Measurements from ENCODE around the gene SERINC5.

Gene SERINC5

GRCh38 chr5:80105698-80106439 is 150.0 kb downstream of the SERINC5 start:
- Histone ChIP-seq H3K27ac (replicated peaks) (no peak overlapping the region), H3K27me3 (ENCODE audit: insufficient read depth, poor library complexity, severe bottlenecking) (no peaks in the 10 kb centered on the region), H3K4me3 (replicated peaks; ENCODE audit: insufficient read depth, low read length) (no peak overlapping the region)
- TF ChIP-seq SPI1 (IDR thresholded peaks at IDR 0.05; ENCODE audit: borderline replicate concordance, low read depth) = no peak
- TF ChIP-seq POLR2AphosphoS5 (IDR thresholded peaks at IDR 0.05; ENCODE audit: low read depth) = no peak
- no peak for TF ChIP-seq GABPA (IDR thresholded peaks at IDR 0.05; ENCODE audit: low read depth)
- no peak for TF ChIP-seq CTCF (IDR thresholded peaks at IDR 0.05; ENCODE audit: insufficient read depth, low read length)
- TF ChIP-seq REST (IDR thresholded peaks at IDR 0.05; ENCODE audit: insufficient replicate concordance, low read depth) = no peak
- no peak for DNase-seq (ENCODE audit: low read depth in 1 of 2, low spot score in 1 of 2)

DNA sequence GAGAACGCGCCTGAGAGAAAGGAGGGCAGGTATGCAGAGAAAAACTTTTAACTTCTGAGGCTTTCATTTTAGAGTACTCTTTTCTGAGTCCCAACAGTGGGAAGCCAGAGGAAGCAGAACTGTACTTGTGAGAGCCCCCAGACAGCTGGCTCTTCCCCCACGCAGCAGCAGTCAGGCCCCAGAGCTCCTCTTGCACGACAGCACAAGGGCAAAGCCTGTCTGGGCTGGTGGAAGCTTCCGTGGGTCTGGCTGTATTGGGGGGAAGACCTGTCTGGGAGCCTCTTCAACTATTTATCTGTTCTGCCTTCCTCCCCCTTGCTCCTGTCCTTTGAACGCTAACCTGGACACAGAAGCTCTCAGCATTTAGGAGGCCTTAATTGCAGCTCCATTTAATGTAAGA is 152.5 kb downstream of the SERINC5 start:
- TF ChIP-seq SPI1 (IDR thresholded peaks at IDR 0.05; ENCODE audit: borderline replicate concordance, low read depth) = no peak
- no peak for TF ChIP-seq POLR2AphosphoS5 (IDR thresholded peaks at IDR 0.05; ENCODE audit: low read depth)
- no peak for TF ChIP-seq CTCF (IDR thresholded peaks at IDR 0.05; ENCODE audit: insufficient read depth, low read length)
- TF ChIP-seq GABPA (IDR thresholded peaks at IDR 0.05; ENCODE audit: low read depth) = no peak
- TF ChIP-seq REST (IDR thresholded peaks at IDR 0.05; ENCODE audit: insufficient replicate concordance, low read depth) = no peak
- H3K4me3 ChIP-seq (replicated peaks; ENCODE audit: insufficient read depth, low read length) = no peak overlapping the region
- peak in 1 of 2 experiments; percentile 28 for DNase-seq (ENCODE audit: low read depth in 1 of 2, low spot score in 1 of 2)

GRCh38 chr5:80101993-80102392 is 153.9 kb downstream of the SERINC5 start:
- no peaks in the 10 kb centered on the region for H3K27me3 ChIP-seq (ENCODE audit: insufficient read depth, poor library complexity, severe bottlenecking)
- no peak overlapping the region for H3K27ac ChIP-seq (replicated peaks)
- no peak overlapping the region for H3K4me3 ChIP-seq (replicated peaks; ENCODE audit: insufficient read depth, low read length)
- DNase-seq (ENCODE audit: low read depth in 1 of 2, low spot score in 1 of 2) = no peak
- TF ChIP-seq REST (IDR thresholded peaks at IDR 0.05; ENCODE audit: insufficient replicate concordance, low read depth) (no peak), CTCF (IDR thresholded peaks at IDR 0.05; ENCODE audit: insufficient read depth, low read length) (no peak), GABPA (IDR thresholded peaks at IDR 0.05; ENCODE audit: low read depth) (no peak), POLR2AphosphoS5 (IDR thresholded peaks at IDR 0.05; ENCODE audit: low read depth) (no peak), SPI1 (IDR thresholded peaks at IDR 0.05; ENCODE audit: borderline replicate concordance, low read depth) (no peak)

More for the DNA sequence above, 152.5 kb downstream of the SERINC5 start:
- Histone ChIP-seq H3K27me3 (ENCODE audit: insufficient read depth, poor library complexity, severe bottlenecking) (no peaks in the 10 kb centered on the region), H3K27ac (replicated peaks) (no peak overlapping the region)
